ENCODE results near the gene PRKAG2.

The PRKAG2 gene

GRCh38 chr7:151678227-151678604, 198.7 kb downstream of the PRKAG2 start:
- no peaks in the 10 kb centered on the region for H3K36me3 ChIP-seq (ENCODE audit: control insufficient read depth, insufficient read depth, low read length)
- no peaks in the 10 kb centered on the region for H3K27me3 ChIP-seq (replicated peaks; ENCODE audit: control insufficient read depth, insufficient read depth, low read length)
- DNase-seq (ENCODE audit: extremely low read depth, insufficient read length) = no peak
- no peak overlapping the region for H3K4me3 ChIP-seq (replicated peaks; ENCODE audit: low read depth, low read length)
- TF ChIP-seq CTCF (IDR thresholded peaks at IDR 0.05; ENCODE audit: insufficient read depth, low read length, poor library complexity, severe bottlenecking) = no peak

GRCh38 chr7:151677581-151678226, 199.2 kb downstream of the PRKAG2 start:
- no peak for DNase-seq (ENCODE audit: extremely low read depth, insufficient read length)
- Histone ChIP-seq H3K27me3 (replicated peaks; ENCODE audit: control insufficient read depth, insufficient read depth, low read length) (0 out of 2 replicates have a peak, but pooled peaks cover 1% of the 10 kb centered on the region), H3K36me3 (ENCODE audit: control insufficient read depth, insufficient read depth, low read length) (no peaks in the 10 kb centered on the region), H3K4me3 (replicated peaks; ENCODE audit: low read depth, low read length) (no peak overlapping the region)
- no peak for TF ChIP-seq CTCF (IDR thresholded peaks at IDR 0.05; ENCODE audit: insufficient read depth, low read length, poor library complexity, severe bottlenecking)

- no peak for TF ChIP-seq CTCF (IDR thresholded peaks at IDR 0.05; ENCODE audit: insufficient read depth, low read length, poor library complexity, severe bottlenecking)
- no peak for DNase-seq (ENCODE audit: extremely low read depth, insufficient read length)
- Histone ChIP-seq H3K36me3 (ENCODE audit: control insufficient read depth, insufficient read depth, low read length) (no peaks in the 10 kb centered on the region), H3K4me3 (replicated peaks; ENCODE audit: low read depth, low read length) (no peak overlapping the region), H3K27me3 (replicated peaks; ENCODE audit: control insufficient read depth, insufficient read depth, low read length) (0 out of 2 replicates have a peak, but pooled peaks cover 1% of the 10 kb centered on the region)
Measured at GRCh38 chr7:151676759-151677158, 200.2 kb downstream of the PRKAG2 start.

GRCh38 chr7:151675196-151675920, 201.6 kb downstream of the PRKAG2 start:
- no peak for TF ChIP-seq CTCF (IDR thresholded peaks at IDR 0.05; ENCODE audit: insufficient read depth, low read length, poor library complexity, severe bottlenecking)
- H3K4me3 ChIP-seq (replicated peaks; ENCODE audit: low read depth, low read length) = no peak overlapping the region
- H3K27me3 ChIP-seq (replicated peaks; ENCODE audit: control insufficient read depth, insufficient read depth, low read length) = 0 out of 2 replicates have a peak, but pooled peaks cover 1% of the 10 kb centered on the region
- no peak for DNase-seq (ENCODE audit: extremely low read depth, insufficient read length)
- no peaks in the 10 kb centered on the region for H3K36me3 ChIP-seq (ENCODE audit: control insufficient read depth, insufficient read depth, low read length)

- Histone ChIP-seq H3K4me3 (replicated peaks; ENCODE audit: low read depth, low read length) (no peak overlapping the region), H3K36me3 (ENCODE audit: control insufficient read depth, insufficient read depth, low read length) (no peaks in the 10 kb centered on the region), H3K27me3 (replicated peaks; ENCODE audit: control insufficient read depth, insufficient read depth, low read length) (0 out of 2 replicates have a peak, but pooled peaks cover 1% of the 10 kb centered on the region)
- no peak for DNase-seq (ENCODE audit: extremely low read depth, insufficient read length)
- no peak for TF ChIP-seq CTCF (IDR thresholded peaks at IDR 0.05; ENCODE audit: insufficient read depth, low read length, poor library complexity, severe bottlenecking)
Measured at GRCh38 chr7:151674161-151674920, 202.6 kb downstream of the PRKAG2 start.
